Liver (tissue), 9 donors: Measurements from ENCODE around the gene P2RY6. TPM values are rescaled to one million over a fixed set of nuclear protein-coding genes. Genes with fewer than 3 reads are reported as not detected.

Experiments used
- DNase-seq: peaks from one replicate; pipeline ENCODE4 v3.0.0-alpha.2; 2017; ENCODE audit warnings: low spot score
- H3K27ac ChIP-seq, 2 donors: one replicate each; pipeline ENCODE4 v1.7.0; 2013; ENCODE audit warnings: inconsistent platforms in 2 of 2, low read length in 2 of 2, control low read depth in 1 of 2, low read depth in 1 of 2, mild to moderate bottlenecking in 1 of 2
- H3K27me3 ChIP-seq, 4 donors: one replicate each; pipeline versions ENCODE4 v1.6.1 to v1.7.0; 2013; ENCODE audit warnings: low read length in 3 of 4, inconsistent platforms in 1 of 4, mild to moderate bottlenecking in 1 of 4, moderate library complexity in 1 of 4; ENCODE audit not compliant: control insufficient read depth in 4 of 4, insufficient read depth in 4 of 4
- H3K36me3 ChIP-seq, 4 donors: one replicate each; pipeline versions ENCODE4 v1.6.1 to v1.7.0; 2013; ENCODE audit warnings: low read length in 3 of 4, mild to moderate bottlenecking in 3 of 4, low read depth in 1 of 4, moderate library complexity in 1 of 4; ENCODE audit not compliant: control insufficient read depth in 4 of 4, insufficient read depth in 3 of 4
- H3K4me1 ChIP-seq, 4 donors: one replicate each; pipeline versions ENCODE4 v1.6.1 to v1.7.0; 2013; ENCODE audit warnings: low read length in 3 of 4, mild to moderate bottlenecking in 3 of 4, moderate library complexity in 1 of 4; ENCODE audit not compliant: control insufficient read depth in 4 of 4, insufficient read depth in 4 of 4
- H3K4me3 ChIP-seq, 3 donors: one replicate each; pipeline versions ENCODE4 v1.6.1 to v1.7.0; 2013; ENCODE audit warnings: low read length in 3 of 3, control low read depth in 1 of 3, low read depth in 1 of 3, mild to moderate bottlenecking in 1 of 3
- H3K9ac ChIP-seq, 2 donors: one replicate each; pipeline ENCODE4 v1.7.0; 2013; ENCODE audit warnings: low read length in 2 of 2, mild to moderate bottlenecking in 2 of 2, moderate library complexity in 2 of 2, control low read depth in 1 of 2, low read depth in 1 of 2
- H3K9me3 ChIP-seq, 4 donors: one replicate each; pipeline versions ENCODE4 v1.6.1 to v1.7.0; 2013; ENCODE audit warnings: low read length in 3 of 4; ENCODE audit not compliant: control insufficient read depth in 4 of 4
- ATF3 ChIP-seq: IDR thresholded peaks from 2 replicates; pipeline ENCODE4 v1.6.1; 2016; ENCODE audit warnings: antibody characterized with exemption
- EGR1 ChIP-seq, 2 donors: IDR thresholded peaks; 2 replicates each; pipeline ENCODE4 v1.6.1; 2016 to 2018; ENCODE audit warnings: antibody characterized with exemption in 2 of 2, low read depth in 2 of 2
- FOXA1 ChIP-seq: IDR thresholded peaks from 2 replicates; pipeline ENCODE4 v1.6.1; 2016; ENCODE audit warnings: antibody characterized with exemption
- FOXA2 ChIP-seq: IDR thresholded peaks from 2 replicates; pipeline ENCODE4 v1.6.1; 2016; ENCODE audit warnings: antibody characterized with exemption
- GABPA ChIP-seq, 2 donors: IDR thresholded peaks in 1 of 2; conservative IDR thresholded peaks in 1 of 2; 2 replicates each; pipeline ENCODE4 v1.6.1; 2016; ENCODE audit warnings: antibody characterized with exemption in 2 of 2, mild to moderate bottlenecking in 1 of 2, moderate library complexity in 1 of 2
- HNF4A ChIP-seq, 2 donors: conservative IDR thresholded peaks; 2 replicates each; pipeline ENCODE4 v1.6.1; 2016; ENCODE audit warnings: antibody characterized with exemption in 2 of 2, mild to moderate bottlenecking in 2 of 2
- HNF4G ChIP-seq: IDR thresholded peaks from 2 replicates; pipeline ENCODE4 v1.6.1; 2016; ENCODE audit warnings: antibody characterized with exemption
- MAX ChIP-seq: IDR thresholded peaks from 2 replicates; pipeline ENCODE4 v1.6.1; 2016; ENCODE audit warnings: antibody characterized with exemption
- NR2F2 ChIP-seq: IDR thresholded peaks from 2 replicates; pipeline ENCODE4 v1.6.1; 2016; ENCODE audit warnings: antibody characterized with exemption
- RAD21 ChIP-seq, 2 donors: IDR thresholded peaks; 2 replicates each; pipeline ENCODE4 v1.6.1; 2016; ENCODE audit warnings: antibody characterized with exemption in 2 of 2, mild to moderate bottlenecking in 2 of 2
- RXRA ChIP-seq, 2 donors: IDR thresholded peaks; 2 replicates each; pipeline ENCODE4 v1.6.1; 2017 to 2018; ENCODE audit warnings: antibody characterized with exemption in 2 of 2, mild to moderate bottlenecking in 1 of 2
- SP1 ChIP-seq: IDR thresholded peaks from 2 replicates; pipeline ENCODE4 v1.6.1; 2018; ENCODE audit warnings: antibody characterized with exemption, mild to moderate bottlenecking
- TAF1 ChIP-seq: conservative IDR thresholded peaks from 2 replicates; pipeline ENCODE4 v1.6.1; 2016; ENCODE audit warnings: antibody characterized with exemption, mild to moderate bottlenecking
- YY1 ChIP-seq: IDR thresholded peaks from 2 replicates; pipeline ENCODE4 v1.6.1; 2016; ENCODE audit warnings: antibody characterized with exemption, mild to moderate bottlenecking
- ZBTB33 ChIP-seq: IDR thresholded peaks from 2 replicates; pipeline ENCODE4 v1.6.1; 2016; ENCODE audit warnings: antibody characterized with exemption
- WGBS: extraction: QIAGEN DNeasy Blood & Tissue Kit; methylation state at CpG from one replicate; pipeline ENCODE4 v1.1.7; 2013; 5-methylcytosine and 5-hydroxymethylcytosine counted together
- polyA plus RNA-seq, 2 donors: library from polyadenylated mRNA; stranded (reverse) in 1 of 2; unstranded in 1 of 2; fragments of 200-250 nt in 1 of 2; fragments of >200 nt in 1 of 2; fragmentation: Nextera tagmentation in 1 of 2; extraction: Ambion mirVana in 1 of 2; gene quantifications; one replicate each; pipeline versions ENCODE4 v1.2.1 to v1.2.3, GENCODE V29; 2013 to 2015
- total RNA-seq, 2 donors: library from RNA; depleted of rRNA; stranded (reverse); fragments of >200 nt; gene quantifications; one replicate each; pipeline ENCODE4 v1.2.3, GENCODE V29; 2014
- TF ChIP-seq, protein P1 (sequence below): IDR thresholded peaks from 2 replicates; pipeline ENCODE4 v1.6.1; 2016; ENCODE audit warnings: antibody characterized with exemption, mild to moderate bottlenecking
- TF ChIP-seq, protein P2 (sequence below): fragments of 150-350 bp; IDR thresholded peaks from 2 replicates; pipeline ENCODE4 v1.5.1; 2017; ENCODE audit warnings: improper control_type of control experiment, low read depth, low read length; ENCODE audit not compliant: missing input control
- donor health status: healthy.
- donor health status: healthy.
- donor health status: healthy.
- donor health status: healthy.
- donor health status: healthy.

Gene P2RY6
- total and polyA plus RNA-seq, 4 donors: 0.21 to 1.3 (median 0.78) TPM

DNA sequence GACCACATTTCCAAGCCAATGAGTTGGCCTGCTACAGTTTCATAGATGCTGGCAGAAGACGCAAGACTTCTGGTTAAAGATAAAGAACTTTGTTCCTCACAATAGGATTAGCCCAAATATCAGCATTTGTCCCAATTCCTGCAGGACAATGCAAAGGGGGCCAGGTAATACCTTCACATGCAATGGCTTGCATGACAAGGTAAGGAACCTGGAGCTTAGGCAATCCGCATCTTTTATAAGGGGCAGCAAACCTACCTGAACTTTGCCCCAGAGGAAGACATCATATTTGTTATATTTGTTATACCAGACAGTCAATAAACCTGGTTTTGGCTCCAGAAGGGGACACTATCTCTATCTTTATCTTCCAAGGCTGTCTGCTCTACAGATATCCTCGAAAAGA, 5.3 kb downstream of the P2RY6 start:
- no peak overlapping the region for H3K9ac ChIP-seq
- no peak overlapping the region for H3K27ac ChIP-seq
- H3K27me3 ChIP-seq: no peaks in the 10 kb centered on the region
- H3K9me3 ChIP-seq: no peaks in the 10 kb centered on the region
- WGBS: 90% methylated on average over 3 of the region's 3 CpGs
- TF ChIP-seq RXRA (IDR thresholded peaks at IDR 0.05): no peak
- no peak for TF ChIP-seq NR2F2
- TF ChIP-seq ZBTB33: no peak
- no peak for TF ChIP-seq FOXA2
- TF ChIP-seq GABPA (IDR thresholded peaks at IDR 0.05 in 1 of 2, conservative IDR thresholded peaks at IDR 0.05 in 1 of 2): no peak
- TF ChIP-seq MAX: no peak
- no peak for TF ChIP-seq HNF4G
- no peak for TF ChIP-seq FOXA1
- TF ChIP-seq, protein P1, sequence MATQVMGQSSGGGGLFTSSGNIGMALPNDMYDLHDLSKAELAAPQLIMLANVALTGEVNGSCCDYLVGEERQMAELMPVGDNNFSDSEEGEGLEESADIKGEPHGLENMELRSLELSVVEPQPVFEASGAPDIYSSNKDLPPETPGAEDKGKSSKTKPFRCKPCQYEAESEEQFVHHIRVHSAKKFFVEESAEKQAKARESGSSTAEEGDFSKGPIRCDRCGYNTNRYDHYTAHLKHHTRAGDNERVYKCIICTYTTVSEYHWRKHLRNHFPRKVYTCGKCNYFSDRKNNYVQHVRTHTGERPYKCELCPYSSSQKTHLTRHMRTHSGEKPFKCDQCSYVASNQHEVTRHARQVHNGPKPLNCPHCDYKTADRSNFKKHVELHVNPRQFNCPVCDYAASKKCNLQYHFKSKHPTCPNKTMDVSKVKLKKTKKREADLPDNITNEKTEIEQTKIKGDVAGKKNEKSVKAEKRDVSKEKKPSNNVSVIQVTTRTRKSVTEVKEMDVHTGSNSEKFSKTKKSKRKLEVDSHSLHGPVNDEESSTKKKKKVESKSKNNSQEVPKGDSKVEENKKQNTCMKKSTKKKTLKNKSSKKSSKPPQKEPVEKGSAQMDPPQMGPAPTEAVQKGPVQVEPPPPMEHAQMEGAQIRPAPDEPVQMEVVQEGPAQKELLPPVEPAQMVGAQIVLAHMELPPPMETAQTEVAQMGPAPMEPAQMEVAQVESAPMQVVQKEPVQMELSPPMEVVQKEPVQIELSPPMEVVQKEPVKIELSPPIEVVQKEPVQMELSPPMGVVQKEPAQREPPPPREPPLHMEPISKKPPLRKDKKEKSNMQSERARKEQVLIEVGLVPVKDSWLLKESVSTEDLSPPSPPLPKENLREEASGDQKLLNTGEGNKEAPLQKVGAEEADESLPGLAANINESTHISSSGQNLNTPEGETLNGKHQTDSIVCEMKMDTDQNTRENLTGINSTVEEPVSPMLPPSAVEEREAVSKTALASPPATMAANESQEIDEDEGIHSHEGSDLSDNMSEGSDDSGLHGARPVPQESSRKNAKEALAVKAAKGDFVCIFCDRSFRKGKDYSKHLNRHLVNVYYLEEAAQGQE: no peak
- TF ChIP-seq SP1: no peak
- TF ChIP-seq TAF1: no peak
- TF ChIP-seq, protein P2, sequence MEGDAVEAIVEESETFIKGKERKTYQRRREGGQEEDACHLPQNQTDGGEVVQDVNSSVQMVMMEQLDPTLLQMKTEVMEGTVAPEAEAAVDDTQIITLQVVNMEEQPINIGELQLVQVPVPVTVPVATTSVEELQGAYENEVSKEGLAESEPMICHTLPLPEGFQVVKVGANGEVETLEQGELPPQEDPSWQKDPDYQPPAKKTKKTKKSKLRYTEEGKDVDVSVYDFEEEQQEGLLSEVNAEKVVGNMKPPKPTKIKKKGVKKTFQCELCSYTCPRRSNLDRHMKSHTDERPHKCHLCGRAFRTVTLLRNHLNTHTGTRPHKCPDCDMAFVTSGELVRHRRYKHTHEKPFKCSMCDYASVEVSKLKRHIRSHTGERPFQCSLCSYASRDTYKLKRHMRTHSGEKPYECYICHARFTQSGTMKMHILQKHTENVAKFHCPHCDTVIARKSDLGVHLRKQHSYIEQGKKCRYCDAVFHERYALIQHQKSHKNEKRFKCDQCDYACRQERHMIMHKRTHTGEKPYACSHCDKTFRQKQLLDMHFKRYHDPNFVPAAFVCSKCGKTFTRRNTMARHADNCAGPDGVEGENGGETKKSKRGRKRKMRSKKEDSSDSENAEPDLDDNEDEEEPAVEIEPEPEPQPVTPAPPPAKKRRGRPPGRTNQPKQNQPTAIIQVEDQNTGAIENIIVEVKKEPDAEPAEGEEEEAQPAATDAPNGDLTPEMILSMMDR: no peak
- TF ChIP-seq EGR1 (IDR thresholded peaks at IDR 0.05; ENCODE audit: low read depth in 2 of 2): no peak
- no peak for TF ChIP-seq ATF3
- no peak for TF ChIP-seq RAD21 (IDR thresholded peaks at IDR 0.05)
- no peak for TF ChIP-seq YY1
- no peak for TF ChIP-seq HNF4A (conservative IDR thresholded peaks at IDR 0.05)
- no peak overlapping the region for H3K4me3 ChIP-seq
- no peak for DNase-seq
- H3K36me3 ChIP-seq: no peaks in the 10 kb centered on the region
- H3K4me1 ChIP-seq: no peaks in the 10 kb centered on the region

DNA sequence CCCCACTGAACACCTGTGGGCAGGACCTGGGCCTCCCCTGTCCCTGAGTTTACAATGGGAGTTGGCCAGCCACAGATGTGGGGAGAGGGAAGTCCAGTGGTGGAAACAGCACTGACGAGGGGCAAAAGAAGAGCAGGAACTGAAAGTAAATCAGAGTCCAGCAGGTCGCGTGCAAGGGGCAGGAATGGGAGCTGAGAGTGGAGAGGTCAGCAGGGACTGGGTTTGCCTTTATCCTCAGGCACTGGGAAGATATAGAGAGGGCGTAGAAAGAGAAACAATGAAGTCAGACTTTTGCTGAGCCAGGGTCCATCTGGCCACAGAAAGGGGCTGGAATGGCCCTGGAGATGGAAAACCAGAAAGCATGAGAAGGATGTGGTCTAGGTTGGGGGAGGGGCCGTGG, 8.5 kb downstream of the P2RY6 start:
- 71% methylated on average over 5 of the region's 5 CpGs for WGBS
- Histone ChIP-seq H3K36me3 (no peaks in the 10 kb centered on the region), H3K4me3 (no peak overlapping the region), H3K4me1 (no peaks in the 10 kb centered on the region), H3K27ac (no peak overlapping the region), H3K9ac (no peak overlapping the region), H3K27me3 (no peaks in the 10 kb centered on the region), H3K9me3 (no peaks in the 10 kb centered on the region)
- no peak for TF ChIP-seq ATF3
- no peak for TF ChIP-seq FOXA1
- no peak for TF ChIP-seq SP1
- no peak for TF ChIP-seq GABPA (IDR thresholded peaks at IDR 0.05 in 1 of 2, conservative IDR thresholded peaks at IDR 0.05 in 1 of 2)
- TF ChIP-seq HNF4A (conservative IDR thresholded peaks at IDR 0.05): no peak
- TF ChIP-seq FOXA2: no peak
- no peak for DNase-seq
